Measurements from ENCODE around the gene ERCC6L2.

ERCC6L2 gene

DNA sequence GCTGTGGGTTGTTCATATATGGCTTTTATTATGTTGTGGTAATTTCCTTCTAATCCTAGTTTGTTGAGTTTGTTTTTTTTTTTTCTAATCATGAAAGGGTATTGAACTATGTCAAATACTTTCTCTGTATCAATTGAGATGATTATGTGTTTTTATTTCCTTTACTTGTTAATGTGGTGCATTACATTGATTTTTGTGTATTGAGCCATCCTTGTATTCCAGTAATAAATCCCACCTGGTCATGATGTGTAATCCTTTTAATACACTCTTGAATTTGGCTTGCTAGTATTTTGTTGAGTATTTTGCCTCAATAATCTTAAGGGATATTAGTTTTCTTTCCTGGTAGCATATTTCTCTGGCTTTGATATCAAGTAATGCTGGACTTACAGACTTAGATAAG is 13.1 kb upstream of the ERCC6L2 start:
- no peak for DNase-seq (ENCODE audit: low read depth)

DNA sequence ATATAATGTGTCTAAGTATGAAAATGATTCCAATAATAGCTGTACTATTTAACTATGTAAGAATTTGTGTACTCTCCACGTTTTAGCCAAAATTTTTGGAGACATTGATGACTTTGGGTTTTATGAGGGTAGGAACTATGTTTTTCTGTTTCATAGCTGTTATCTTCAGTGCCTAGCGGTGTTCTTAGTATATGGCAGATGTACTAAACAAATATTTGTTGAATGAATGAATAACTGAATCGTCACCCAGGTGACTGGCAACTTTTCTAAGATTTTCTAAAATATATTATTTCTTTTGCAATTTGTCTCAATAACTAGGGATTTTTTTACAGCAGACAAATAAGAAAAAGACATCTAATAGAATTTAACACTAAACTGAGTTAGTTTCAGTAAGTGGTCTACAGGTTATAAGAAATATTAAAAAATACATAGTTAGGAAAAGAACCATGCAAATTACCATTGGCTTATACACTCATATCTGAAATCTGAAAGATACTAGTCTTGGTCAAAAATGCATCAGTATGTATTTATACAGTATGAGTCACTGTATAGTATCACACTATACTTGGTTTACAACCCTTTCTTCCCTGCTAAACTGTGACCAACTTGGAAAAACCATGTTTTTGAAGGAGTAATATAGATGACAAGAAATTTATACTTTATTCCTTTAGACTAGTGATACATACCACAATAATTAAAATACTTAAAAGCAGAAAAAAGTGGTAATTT is 10.5 kb upstream of the ERCC6L2 start:
- DNase-seq (ENCODE audit: low read depth): no peak

DNA sequence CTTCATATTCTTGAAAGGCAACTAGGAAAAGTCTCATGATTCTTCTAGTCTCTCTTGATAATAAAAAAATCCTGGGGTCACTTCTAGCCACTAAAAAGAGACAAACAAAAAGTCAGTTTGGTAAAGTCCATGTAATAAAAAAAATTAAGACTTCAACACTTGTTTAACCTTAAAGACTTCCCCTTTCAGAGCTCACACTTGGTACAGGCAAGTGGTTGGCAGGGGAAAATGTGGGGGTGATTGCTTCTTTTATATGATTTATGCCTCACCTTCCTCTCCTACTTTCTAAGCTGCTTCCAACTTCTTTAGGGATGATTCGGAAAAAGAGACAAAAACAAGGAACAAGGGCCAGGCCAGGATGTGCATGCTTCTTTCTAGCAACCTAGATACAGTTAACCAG is 5.1 kb upstream of the ERCC6L2 start:
- DNase-seq (ENCODE audit: low read depth): no peak

DNA sequence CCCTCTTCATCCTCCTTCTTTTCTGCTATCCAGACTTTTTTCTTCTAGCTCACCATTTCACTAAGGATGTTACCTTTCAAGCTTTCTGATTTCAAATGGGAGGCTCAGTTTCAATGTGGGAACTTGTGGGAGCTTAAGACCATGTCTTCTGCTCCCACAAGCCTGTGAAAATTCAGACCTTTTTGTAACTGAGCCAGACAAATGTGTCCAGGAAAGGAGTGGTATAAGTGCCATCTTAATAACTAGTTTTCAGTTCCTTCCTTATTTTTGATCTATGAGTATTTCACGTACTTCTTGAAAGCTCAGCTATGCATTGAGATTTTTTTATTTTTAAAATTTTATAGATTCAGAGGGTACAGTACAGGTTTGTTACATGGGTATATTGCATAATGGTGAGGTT is 4.6 kb upstream of the ERCC6L2 start:
- no peak for DNase-seq (ENCODE audit: low read depth)

DNA sequence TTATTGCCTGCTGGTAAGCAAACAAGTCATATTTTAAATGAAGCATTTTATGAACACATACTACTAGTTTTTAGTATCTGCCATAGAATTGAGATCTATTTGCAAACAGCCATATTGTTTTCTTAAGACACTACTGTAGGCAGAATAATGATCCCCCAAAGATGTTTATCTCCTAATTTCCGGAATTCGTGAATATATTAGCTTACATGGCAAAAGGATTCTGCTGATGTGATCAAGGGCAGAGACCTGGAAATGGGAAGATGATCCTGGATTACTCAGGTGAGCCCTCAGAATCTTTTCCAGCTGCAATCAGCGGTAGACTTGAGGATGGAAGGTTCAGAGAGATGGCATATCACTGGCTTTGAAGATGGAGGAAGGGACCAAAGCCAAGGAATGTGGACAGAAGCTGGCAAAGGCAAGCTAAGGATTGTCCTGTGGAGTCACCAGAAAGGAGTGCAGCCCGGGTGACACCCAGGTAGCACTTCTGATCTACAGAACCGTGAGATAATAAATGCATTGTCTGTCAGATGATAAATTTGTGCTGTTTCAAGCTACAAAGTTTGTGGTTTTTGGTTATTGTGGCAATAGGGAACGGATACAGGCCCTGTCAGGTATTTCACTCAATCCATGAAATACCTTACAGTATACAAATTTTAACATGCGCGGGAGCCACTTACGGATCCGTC is 1.0 kb upstream of the ERCC6L2 start:
- no peak for DNase-seq (ENCODE audit: low read depth)

DNA sequence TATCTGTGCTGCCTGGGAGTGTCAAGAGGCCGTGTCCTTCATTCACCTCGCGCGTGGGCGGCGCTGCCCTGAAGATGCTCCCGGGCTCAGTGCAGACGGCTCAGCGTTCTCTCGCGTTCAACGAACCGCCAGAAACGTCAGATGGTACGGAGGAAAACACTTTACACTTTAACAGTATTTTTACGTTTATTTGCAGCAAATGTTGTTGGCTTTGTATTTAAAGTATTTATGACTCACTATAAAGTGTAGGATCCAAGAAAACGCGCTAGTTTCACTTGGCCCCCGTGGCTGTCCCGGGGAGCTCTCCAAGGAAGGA is 544 bp upstream of the ERCC6L2 start:
- peak; percentile 14 for DNase-seq (ENCODE audit: low read depth)

DNA sequence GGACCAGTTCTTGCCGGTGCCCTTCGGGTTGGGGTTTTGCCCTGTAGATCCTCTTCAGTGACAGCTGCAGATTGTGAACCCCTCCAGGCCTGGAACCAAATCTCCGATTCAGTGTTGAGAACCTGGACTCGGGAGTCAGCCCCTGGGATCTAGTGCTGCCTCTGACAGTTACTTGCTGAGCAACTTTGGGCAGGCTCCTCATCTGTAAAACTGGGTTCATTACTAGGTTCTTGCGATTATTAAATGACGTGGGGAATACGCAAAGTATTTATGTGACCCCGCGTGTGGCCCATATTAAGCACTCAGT is 600 bp downstream of the ERCC6L2 start:
- no peak for DNase-seq (ENCODE audit: low read depth)

DNA sequence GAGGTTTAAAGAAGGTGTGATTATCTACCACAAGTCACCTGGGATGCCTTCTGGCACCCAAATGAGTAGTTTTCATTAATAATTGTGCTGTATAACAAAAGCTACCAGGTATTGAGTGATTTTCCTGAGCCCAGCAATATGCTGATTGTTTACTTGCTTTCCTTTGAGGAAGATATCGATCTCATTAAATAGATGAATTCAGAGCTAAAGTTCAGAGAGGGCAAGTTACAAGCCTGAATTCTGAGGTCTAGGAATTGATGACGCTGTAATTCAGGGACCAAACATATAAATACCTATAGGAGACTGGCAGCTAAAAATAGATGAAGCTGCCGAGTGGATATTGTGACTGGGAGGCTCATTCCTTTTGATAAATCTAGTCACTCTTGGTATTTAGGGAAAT is 1.1 kb downstream of the ERCC6L2 start:
- no peak for DNase-seq (ENCODE audit: low read depth)

DNA sequence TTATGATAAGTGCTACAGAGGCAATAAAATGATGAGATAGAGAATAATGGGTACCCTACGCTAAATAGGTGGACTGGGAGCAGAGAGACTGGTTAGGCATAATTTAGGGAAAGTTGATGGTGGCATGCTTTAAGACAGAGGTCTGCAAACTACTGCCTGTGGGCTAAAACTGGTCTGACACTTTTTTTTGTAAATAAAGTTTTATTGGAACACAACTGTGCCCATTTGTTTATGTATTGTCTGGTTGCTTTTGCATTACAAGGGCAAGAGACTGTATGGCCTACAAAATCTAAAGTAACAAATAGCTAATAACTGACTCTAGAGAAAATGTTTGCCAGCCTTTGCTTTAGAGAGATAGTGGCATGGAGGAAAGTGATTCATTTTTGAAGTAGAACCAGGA is 2.5 kb downstream of the ERCC6L2 start:
- no peak for DNase-seq (ENCODE audit: low read depth)

DNA sequence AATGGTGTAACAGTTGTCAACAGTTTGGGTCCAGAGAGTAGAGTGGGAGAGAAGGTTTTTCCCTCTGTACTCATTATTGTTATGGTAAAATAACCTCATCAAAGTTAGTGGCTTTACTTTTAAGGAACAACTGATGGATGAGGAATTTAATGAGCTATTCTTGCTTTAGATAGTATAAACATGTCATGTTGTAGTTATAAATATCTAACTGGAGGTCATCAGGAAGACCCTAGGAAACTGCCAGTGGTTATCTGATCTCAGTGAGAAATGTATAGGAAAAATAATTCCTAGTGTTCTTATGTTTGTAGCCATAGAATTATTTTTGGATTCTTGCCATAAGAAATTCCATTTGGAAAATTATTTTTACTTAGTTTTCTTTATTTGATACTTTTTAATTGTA is 4.1 kb downstream of the ERCC6L2 start:
- DNase-seq (ENCODE audit: low read depth): no peak

DNA sequence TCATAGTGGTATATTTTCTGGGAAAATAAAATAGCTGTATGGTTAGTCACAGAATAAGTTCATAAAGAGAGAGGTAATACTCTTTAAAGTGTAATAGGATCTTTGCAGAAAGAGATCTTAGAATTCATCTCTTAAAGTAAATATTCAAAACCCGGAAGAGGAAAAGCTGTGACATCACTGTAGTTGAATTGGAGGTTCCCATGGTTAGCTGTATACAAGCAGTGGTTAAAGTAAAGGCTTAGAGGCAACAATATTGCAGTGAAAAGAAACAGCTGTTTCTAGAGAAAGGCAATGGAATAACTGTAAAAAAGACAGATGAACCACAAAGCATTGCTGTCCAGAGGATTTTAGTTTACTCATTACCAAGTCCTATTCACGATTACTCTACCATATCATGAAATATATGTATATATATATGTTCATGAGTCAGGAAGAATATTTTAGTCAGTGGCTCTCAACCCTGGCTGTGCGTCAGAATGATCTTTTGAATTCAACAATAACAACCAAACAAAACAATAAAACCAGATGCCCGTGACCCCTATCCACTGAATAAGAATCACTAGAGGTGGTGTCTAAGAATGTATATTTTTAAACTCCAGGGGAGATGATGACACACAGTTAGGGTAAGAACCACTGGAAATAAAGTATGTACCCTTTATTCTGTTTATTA is 4.7 kb downstream of the ERCC6L2 start:
- no peak for DNase-seq (ENCODE audit: low read depth)

DNA sequence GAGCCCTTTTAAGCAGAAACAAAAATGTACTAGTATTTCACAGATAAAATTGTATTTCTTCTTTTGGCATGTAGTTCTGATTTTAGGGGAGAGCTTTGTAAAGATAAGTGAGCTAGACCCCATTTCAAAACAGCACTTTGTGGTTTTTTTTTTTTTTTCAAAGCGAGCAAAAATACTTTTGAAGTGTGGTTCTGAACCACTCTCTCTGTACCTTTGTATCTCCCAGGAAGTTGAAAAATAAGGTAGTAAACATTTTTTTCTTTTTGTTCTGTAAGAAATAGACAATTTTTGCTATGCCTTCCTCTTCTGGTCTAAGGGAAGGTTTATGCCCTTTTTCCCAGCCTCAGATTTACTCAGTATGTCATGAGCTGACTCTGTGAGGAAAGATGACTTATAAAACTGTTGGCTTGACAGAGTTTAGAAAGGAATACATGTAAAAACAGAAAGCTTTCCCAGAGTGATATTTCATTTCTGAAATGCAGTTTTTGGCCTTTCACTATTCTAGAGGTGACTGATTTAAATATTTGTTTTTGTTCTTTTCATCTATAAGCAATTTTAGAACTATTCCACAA is 12.5 kb downstream of the ERCC6L2 start:
- DNase-seq (ENCODE audit: low read depth): no peak

DNA sequence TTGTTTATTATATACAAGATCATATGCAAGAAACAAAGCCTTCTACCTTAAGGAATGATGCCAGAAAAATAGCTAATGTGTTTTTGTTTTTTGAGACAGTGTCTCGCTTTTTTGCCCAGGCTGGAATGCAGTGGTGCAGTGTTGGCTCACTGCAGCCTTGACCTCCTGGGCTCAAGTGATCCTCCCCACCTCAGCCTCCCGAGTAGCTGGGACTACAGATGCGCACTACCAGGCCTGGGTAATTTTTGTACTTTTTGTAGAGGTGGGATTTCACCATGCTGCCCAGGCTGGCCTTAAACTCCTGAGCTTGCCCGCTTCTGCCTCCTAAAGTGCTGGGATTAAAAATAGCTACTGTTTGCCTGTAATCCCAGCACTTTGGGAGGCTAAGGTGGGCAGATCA is 15.1 kb downstream of the ERCC6L2 start:
- no peak for DNase-seq (ENCODE audit: low read depth)

DNA sequence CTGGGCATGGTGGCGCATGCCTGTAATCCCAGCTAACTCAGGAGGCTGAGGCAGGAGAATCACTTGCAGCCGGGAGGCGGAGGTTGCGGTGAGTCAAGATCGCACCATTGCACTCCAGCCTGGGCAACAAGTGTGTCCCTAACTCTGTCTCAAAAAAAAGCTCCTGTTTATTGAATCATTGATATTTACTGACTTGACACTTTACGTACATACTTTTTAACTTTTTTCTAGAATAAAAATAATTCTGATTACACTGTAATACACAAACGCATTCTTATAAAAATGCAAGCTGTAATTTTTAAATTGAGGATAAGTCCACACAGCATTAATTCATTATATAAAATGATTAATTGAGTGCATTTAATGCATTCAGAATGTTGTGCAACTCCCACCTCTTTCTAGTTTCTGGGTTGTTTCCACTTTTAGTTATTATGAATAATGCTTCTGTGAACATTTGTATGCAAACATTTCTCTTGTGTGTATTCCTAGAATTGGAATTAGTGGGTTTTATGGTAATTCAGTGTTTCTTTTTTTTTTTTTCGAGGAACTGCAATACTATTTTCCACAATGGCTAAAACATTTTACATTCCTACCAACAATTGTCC is 15.7 kb downstream of the ERCC6L2 start:
- no peak for DNase-seq (ENCODE audit: low read depth)

DNA sequence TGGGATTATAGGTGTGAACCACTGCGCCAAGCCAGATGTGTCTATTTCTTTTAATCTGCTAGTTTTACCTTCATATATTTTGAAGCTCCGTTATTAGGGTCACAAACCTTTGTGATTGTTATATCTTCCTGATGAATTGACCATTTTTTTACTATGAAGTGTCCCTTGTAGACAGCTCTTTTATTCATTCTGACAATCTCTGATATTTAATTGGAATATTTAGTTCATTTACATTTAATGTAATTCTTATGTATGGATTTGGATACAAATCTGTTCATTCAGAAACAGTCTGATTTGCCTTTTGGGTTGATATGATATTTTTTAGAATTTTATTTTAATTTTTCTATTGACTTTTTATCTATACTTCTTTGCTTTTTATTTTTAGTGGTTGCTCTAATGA is 17.2 kb downstream of the ERCC6L2 start:
- no peak for DNase-seq (ENCODE audit: low read depth)

DNA sequence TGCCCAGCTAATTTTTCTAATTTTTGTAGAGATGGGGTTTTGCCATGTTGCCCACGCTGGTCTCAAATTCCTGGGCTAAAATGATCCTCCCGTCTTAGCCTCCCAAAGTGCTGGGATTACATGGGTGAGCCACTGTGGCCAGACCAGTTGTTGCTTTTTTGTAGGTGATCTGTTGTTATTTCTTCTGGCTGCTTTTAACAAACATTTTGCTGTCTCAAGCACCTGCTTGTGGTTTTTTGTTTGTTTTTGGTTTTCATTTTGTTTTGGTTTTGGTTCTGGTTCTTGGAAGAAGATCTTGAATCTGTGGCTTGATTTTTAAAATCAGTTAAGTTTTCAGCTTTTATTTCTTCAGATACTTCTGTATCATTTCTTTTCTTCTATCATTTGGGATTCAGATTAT is 21.1 kb downstream of the ERCC6L2 start:
- no peak for DNase-seq (ENCODE audit: low read depth)

DNA sequence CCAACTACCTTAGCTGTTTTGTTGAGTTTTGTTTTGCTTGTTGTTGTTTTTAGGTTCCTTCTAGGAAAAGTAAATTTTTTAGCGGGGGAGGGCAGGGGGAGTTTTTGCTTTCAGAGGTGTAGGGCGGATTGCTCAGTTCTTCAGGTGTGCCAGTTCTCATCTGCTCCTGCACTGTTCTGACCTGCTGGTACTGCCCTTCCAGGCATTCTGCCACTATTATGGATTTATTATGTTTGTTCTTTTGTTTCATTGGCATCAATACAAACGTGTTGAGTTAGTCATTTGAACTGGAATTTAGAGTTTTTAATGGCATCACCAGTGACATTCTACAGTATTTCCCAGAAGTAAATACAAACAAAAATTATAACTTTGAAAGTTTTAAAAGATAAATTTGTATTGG is 26.0 kb downstream of the ERCC6L2 start:
- DNase-seq (ENCODE audit: low read depth): no peak

DNA sequence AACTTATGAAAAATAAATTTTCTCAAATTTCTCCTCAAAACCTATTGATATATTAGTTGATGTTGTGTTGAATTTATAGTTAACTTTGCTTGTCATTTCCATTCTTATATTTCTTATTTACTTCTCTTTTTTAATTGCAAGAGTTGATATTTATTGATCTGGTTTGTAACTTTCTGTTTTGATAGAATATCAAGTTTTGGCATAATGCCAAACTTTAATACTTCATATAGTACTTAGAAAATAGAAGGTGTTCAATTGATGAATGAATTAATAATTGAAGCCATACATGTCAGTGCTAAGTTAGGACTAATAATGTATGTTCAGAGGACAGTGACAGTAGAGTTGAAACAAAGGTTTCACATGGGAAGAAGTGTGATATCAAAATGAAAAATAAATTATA is 27.9 kb downstream of the ERCC6L2 start:
- no peak for DNase-seq (ENCODE audit: low read depth)

DNA sequence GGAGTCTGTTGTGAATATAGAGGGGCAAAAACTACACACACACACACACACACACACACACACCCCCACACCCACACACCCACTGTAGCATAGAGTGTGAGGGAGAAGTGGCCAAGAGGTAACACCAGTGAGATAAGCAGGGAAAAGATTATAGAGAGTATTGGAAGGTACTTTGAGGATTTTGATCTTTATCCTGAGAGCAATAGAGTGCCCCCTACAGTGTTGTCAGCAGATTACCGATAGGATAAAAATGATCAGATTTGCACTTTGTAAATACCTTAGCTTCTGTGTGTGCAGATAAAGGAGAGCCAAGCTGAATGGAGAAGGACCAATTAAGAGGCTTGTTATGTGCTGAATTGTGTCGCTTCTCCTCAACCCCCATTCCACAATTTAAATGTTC is 32.3 kb downstream of the ERCC6L2 start:
- DNase-seq (ENCODE audit: low read depth): no peak

DNA sequence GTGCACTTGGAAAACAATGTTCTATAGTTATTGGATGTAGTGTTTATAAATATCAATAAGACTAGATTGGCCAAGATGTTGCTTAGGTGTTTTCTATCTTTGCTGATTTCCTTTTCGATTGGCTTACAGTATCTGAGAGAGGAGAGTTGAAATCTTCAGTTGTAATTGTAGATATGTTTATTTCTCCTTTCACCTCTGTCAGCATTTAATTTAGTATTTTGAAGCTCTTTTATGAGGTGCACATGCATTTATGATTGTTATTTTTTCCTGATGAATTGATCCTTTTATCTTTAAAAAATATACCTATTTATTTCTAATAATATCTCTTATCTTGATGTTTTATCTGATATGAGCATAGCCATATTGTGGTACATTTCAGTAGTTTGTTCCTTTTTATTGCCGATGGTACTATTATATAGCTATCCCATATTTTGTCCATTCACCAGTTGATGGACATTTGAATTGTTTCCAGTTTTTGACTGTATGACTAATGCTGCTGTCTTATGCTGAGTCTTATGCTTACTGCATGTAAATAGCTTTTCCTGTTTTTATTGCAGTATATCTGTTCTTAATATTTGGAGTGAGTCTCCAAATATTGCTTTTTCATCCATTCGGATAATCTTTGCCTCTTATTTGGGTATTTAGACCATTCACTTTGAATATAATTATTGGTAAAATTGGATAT is 34.7 kb downstream of the ERCC6L2 start:
- DNase-seq (ENCODE audit: low read depth): no peak

DNA sequence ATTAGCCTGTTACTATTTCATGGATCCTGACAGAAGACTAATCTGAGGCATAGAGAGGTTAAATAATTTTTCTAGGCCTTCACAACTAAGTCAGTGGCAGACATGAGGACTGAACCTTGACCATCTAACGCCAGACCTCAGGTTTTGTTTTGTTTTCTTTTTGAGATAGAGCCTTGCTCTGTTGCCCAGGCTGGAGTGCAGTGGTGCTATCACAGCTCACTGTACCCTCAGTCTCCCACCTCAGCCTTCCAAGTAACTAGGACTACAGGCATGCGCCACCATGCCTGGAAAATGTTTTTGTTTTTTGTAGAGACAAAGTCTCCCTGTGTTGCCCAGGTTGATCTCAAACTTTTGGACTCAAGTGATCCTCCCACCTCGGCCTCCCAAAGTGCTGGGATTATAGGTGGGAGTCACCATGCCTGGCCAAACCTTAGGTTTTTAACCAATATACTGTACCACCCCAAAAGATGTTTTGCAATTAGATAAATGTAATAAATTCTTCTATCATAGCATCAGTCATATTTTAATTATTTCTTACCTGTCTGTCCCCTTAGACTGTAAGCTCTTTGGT is 35.4 kb downstream of the ERCC6L2 start:
- no peak for DNase-seq (ENCODE audit: low read depth)

DNA sequence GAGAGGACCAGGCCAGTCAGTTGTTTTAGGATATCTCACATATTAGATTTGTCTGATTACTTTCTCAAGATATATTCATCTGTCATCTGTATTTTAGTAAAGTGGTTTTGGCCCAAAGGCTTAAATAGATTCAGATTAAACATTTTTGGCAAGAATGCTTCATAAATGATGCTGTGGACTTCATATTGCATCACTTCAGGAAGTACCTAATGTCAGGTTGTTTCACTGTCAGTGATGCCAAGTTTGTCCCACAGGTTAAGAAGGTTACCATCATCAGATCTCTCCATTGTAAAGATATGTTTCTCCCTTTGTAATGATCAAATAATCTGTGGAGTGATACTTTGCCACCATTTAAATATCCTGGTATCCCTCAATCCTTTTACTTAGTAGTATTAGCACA is 37.3 kb downstream of the ERCC6L2 start:
- no peak for DNase-seq (ENCODE audit: low read depth)
